Body of pancreas (tissue), 4 donors: ENCODE measurements around the gene NAMPT.
"Not testable (repeated sequence)": the region's sequence is repeated elsewhere in the genome, so short reads cannot be mapped to it uniquely, and the experiment has no call there.

Experiments
- POLR2A ChIP-seq, 3 donors: fragments of 450-650 bp; IDR thresholded peaks; one replicate each; pipeline ENCODE4 v1.6.1; 2016; ENCODE audit warnings: antibody characterized with exemption in 3 of 3, mild to moderate bottlenecking in 2 of 3
- TF ChIP-seq, protein P1 (sequence below), 7 experiments: fragments of 450-650 bp in 4 of 7; fragments of 200-600 bp in 3 of 7; sonication (generic) in 3 of 7; IDR thresholded peaks; one replicate each; pipeline ENCODE4 v1.5.1; 2016 to 2019; ENCODE audit warnings: antibody characterized with exemption in 7 of 7

GRCh38 chr7:106324509-106324908 lies 39.7 kb upstream of the NAMPT start:
- TF ChIP-seq, protein P1, sequence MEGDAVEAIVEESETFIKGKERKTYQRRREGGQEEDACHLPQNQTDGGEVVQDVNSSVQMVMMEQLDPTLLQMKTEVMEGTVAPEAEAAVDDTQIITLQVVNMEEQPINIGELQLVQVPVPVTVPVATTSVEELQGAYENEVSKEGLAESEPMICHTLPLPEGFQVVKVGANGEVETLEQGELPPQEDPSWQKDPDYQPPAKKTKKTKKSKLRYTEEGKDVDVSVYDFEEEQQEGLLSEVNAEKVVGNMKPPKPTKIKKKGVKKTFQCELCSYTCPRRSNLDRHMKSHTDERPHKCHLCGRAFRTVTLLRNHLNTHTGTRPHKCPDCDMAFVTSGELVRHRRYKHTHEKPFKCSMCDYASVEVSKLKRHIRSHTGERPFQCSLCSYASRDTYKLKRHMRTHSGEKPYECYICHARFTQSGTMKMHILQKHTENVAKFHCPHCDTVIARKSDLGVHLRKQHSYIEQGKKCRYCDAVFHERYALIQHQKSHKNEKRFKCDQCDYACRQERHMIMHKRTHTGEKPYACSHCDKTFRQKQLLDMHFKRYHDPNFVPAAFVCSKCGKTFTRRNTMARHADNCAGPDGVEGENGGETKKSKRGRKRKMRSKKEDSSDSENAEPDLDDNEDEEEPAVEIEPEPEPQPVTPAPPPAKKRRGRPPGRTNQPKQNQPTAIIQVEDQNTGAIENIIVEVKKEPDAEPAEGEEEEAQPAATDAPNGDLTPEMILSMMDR (IDR thresholded peaks at IDR 0.05) = not testable (repeated sequence)
- TF ChIP-seq POLR2A (IDR thresholded peaks at IDR 0.05) = not testable (repeated sequence)
